ENCODE measurements around the gene TOLLIP.

GRCh38 chr11:1296287-1296686, 13.1 kb downstream of the TOLLIP start:
- no peak for TF ChIP-seq FOXA1 (IDR thresholded peaks at IDR 0.05)
- TF ChIP-seq BHLHE40 (IDR thresholded peaks at IDR 0.05; ENCODE audit: borderline replicate concordance), result no peak
- TF ChIP-seq SP1 (IDR thresholded peaks at IDR 0.05), result no peak
- no peak for TF ChIP-seq FOXK2 (IDR thresholded peaks at IDR 0.05)
- no peak for TF ChIP-seq HDGF (IDR thresholded peaks at IDR 0.05; ENCODE audit: borderline replicate concordance)
- TF ChIP-seq TARDBP (IDR thresholded peaks at IDR 0.05), result no peak
- no peak for TF ChIP-seq L3MBTL2 (conservative IDR thresholded peaks at IDR 0.05)
- TF ChIP-seq ARNT (IDR thresholded peaks at IDR 0.05), result no peak
- no peak for TF ChIP-seq SUZ12 (IDR thresholded peaks at IDR 0.05)
- TF ChIP-seq ELF4 (IDR thresholded peaks at IDR 0.05), result no peak
- no peak for TF ChIP-seq ZNF384 (IDR thresholded peaks at IDR 0.05)
